OCI-M2 (cell line): ENCODE data around the gene KCNT1.

Experiments used
- DNase-seq: peaks from one replicate; lab custom pipeline; 2025; ENCODE audit not compliant: unreplicated experiment; lab: John Stamatoyannopoulos, UW

The KCNT1 gene

GRCh38 chr9:135763716-135764446, 61.9 kb downstream of the KCNT1 start:
- no peak for DNase-seq

DNA sequence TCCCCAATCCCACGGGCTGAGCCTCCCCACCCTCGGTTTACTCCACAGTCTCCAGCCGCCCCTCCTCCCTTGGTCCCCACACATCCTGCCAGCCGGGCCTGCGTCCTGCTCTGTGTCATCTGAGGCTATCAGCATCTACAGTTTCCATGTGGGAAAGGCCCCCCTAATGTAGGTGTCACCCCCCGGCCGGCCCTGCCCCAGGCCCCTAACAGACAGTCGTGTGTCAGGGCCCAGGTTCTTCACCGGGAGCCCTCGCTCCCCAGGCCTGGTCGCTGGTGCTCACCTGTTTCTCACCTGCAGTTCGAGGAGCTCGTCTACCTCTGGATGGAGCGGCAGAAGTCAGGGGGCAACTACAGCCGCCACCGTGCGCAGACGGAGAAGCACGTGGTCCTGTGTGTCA, 62.7 kb downstream of the KCNT1 start:
- DNase-seq, result no peak

DNA sequence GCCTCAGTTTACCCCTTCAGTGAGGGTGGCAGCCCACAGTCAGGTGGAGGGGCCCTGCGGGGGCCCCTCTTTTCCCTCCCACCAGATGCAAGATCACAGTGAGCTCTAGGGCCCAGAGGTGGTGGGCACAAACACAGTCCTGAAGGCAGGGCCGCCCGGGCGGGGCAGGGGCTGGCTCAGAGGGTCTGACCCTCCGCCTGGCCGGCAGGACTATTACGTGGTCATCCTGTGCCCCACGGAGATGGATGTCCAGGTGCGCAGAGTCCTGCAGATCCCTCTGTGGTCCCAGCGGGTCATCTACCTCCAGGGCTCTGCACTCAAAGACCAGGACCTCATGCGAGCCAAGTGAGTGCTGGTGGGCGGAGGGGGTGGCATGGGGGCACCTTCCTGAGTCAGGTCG, 63.4 kb downstream of the KCNT1 start:
- no peak for DNase-seq

DNA sequence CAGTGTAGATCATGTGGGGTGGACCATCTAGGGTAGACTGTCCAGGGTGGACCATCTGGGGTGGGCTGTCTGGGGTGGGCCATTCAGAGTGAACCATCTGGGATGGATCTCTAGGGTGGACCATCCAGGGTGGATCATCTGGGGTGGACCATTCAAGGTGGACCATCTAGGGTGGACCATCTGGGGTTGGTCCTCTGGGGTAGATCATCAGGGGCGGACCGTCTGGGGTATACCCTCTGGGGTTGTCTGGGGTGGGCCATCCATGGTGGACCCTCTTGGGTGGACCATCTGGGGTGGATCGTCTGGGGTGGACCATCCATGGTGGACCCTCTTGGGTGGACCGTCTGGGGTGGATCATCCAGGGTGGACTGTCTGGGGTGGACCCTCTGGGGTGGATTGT, 64.3 kb downstream of the KCNT1 start:
- no peak for DNase-seq

DNA sequence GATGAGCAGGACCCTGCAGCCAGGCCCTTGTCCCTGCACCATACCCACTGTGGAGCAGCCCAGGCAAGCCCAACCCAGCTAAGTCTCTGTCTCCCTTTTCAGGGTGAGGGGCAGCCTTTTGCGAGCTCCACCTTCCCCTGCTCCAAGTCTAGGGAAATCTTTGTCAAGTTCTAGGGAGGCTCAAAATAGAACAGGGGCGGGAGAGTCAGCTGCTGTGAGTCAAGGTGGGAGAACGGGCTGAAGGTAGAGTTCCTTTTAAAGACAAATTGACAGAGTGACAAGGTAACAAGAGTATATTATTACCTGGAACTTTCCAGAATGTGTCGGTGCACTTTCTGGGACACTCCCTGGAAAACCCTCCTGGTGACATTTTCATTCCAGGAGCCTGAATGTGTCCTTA, 64.7 kb downstream of the KCNT1 start:
- DNase-seq, result no peak

DNA sequence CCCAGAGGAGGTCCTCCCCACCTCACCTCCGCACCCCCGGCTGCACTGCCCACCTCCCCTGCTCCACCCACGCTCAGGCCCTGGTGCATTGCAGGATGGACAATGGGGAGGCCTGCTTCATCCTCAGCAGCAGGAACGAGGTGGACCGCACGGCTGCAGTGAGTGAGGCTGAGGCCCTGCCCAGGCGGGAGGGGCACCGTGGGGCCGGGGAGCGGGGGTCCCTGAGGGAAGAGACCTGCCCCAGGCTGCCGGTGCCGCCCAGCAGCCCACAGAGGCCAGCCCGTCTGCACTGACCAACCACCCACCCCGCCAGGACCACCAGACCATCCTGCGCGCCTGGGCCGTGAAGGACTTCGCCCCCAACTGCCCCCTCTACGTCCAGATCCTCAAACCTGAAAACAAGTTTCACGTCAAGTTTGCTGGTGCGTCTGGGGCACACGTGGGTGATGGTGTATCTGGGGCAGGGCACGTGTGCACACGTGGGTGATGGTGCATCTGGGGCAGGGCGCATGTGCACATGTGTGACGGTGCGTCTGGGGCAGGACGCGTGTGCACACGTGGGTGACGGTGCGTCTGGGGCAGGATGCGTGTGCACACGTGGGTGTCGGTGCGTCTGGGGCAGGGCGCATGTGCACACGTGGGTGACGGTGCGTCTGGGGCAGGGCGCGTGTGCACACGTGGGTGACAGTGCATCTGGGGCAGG, 66.7 kb downstream of the KCNT1 start:
- DNase-seq, result no peak

- no peak for DNase-seq
These were observed 67.7 kb downstream of the KCNT1 start for GRCh38 chr9:135769489-135770202.

DNA sequence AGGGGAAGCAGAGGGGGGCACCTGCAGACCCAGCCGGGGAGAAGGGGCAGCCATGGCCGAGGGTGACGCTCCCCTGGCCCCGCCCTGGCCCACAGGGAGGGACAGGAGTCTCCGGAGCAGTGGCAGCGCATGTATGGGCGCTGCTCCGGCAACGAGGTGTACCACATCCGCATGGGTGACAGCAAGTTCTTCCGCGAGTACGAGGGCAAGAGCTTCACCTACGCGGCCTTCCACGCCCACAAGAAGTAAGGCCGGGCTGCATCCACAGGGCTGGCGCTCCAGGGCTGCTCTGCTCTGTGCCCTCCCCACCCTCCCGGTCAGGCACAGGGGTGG, 68.2 kb downstream of the KCNT1 start:
- DNase-seq, result no peak

DNA sequence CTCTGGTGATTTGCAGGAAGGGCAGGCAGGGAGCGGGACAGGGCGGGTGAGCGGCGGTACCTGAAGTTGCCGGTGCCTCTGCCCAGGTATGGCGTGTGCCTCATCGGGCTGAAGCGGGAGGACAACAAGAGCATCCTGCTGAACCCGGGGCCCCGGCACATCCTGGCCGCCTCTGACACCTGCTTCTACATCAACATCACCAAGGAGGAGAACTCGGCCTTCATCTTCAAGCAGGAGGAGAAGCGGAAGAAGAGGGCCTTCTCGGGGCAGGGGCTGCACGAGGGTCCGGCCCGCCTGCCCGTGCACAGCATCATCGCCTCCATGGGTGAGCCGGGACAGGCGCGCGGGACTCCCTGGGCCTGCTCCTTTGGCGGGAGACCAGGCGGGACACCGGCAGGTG, 68.8 kb downstream of the KCNT1 start:
- DNase-seq, result no peak

DNA sequence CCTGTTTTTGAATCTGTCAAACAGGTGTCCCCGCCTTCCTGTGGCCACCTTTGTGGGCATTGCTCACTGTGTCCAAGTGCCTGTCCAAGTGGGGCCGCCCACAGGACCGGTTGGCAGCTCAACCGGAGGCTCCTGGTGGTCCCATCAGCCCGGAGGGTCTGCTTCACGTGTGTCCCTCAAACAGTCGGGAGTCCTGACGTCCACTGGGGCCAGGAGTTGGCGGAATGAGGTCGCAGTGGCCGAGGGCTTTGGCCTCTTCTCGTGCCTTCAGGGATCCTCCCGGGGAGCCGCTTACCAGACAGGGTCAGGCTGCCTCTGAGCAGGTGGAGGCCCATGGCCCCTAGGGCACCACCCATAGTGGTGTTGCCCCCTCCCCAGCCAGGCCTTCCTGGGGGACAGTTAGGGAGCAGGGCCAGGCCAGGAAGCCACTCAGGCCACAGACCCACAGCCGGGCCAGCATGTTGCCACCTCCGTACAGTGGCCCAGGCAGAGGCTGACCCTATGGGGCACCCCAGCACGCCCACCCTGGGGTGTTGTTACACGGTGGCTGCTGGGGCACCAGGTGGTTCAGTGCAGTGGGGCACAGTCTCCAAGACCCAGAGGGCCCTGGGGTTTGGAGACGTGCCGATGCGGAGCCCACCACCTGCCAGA, 69.5 kb downstream of the KCNT1 start:
- no peak for DNase-seq

DNA sequence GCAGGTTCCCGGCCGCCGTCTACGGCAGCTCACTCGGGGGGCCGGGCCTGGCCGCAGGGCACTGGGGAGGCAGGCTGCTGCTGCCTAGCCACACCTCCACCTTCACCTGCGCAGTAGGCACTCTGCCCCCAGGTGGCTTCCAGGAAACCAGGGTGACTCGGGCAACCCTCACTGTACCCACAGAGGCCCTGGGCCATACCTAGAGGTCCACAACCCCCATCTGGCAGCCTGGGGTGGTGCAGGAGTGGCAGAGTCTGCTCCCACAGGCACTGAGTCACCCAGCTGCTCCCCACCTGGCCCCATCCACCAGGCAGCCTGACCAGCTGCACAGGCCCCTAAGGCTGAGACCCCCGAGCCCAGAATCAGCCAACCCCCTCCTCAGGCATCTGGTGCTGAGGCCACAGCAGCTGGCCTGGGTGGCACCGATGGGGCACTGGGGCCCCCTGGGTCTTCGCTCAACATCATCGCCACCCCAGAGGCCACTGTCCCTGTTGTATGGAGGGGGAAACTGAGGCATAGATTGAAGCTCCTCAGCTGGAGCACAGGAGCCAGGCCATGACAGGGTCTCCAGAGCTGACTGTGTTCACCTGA, 70.2 kb downstream of the KCNT1 start:
- no peak for DNase-seq

DNA sequence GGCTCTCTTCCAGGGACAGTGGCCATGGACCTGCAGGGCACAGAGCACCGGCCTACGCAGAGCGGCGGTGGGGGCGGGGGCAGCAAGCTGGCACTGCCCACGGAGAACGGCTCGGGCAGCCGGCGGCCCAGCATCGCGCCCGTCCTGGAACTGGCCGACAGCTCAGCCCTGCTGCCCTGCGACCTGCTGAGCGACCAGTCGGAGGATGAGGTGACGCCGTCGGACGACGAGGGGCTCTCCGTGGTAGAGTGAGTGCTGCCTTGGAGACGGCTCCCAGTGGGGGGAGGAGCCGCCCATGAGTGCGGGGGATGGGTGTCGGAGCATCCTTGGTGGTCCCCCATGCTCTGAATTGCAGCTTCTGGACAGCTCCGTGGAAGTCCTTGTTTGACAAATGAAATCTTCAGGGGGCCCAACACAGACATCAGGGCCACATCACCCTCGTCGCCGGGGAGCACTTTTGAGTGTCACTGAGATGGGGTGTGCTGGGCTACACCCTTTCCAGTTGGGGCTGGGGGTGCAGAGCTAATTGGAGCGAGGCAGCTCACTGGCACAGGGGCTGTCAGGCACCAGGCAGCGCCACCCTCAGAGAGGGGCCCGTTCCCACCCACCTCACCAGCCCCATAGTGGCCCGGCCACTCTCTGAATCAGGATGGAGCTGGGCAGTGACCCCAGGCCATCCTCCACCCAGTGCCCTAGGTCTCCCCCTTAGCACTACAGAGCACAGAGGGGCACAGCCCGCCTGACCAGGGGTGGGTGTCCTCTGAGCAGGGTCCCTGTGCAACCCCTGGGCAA, 70.9 kb downstream of the KCNT1 start:
- DNase-seq, result no peak

GRCh38 chr9:135773530-135774238, 71.7 kb downstream of the KCNT1 start:
- no peak for DNase-seq

- no peak for DNase-seq
These were observed 72.3 kb downstream of the KCNT1 start for GRCh38 chr9:135774239-135774747.

- no peak for DNase-seq
These were observed 73.0 kb downstream of the KCNT1 start for GRCh38 chr9:135774794-135775525.

DNA sequence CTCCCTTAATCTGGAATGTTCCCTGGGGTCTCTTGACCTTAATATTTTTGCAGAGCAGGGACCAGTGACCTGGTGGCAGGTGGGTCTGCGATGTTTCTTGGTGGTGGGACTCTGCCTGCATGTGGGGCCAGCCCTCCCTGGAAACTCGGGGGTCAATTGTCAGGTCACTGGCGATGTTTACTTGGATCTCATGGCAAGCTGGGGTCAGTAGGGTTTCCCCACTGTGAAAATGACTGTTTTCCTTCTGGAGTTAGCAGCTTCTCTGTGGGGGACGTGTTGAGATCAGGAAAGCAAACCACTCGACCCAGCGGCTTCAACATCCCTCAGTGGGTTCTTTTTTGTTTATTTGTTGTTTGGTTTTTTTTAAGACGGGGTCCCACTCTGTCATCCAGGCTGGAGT, 73.9 kb downstream of the KCNT1 start:
- no peak for DNase-seq

DNA sequence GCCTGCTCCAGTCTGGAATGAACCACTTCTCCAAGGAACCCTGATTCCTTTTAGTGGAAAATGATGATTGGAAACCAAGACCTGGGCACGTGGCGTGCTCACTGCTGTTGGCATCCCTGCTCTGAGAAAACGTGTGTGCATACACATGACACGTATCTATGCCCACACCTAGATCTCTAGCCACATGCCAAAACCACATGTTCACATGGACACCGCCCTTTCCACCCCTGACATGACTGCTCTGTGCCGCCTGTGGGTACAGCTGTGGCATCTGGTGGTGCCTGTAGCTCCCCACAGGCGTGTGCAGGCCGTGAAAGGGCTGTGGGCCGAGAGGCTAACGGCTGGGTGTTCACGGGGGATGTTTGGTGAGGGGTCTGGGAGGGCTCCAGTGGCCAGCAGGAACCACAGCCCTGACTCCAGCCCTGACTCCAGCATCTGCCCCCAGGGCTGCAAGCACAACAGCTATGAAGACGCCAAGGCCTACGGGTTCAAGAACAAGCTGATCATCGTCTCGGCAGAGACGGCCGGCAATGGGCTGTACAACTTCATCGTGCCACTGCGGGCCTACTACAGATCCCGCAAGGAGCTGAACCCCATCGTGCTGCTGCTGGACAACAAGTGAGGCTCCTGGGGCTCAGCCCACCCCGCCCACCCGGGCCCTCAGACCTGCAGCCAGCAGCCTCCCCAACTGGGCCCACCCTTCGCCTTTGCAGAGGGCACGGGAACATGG, 75.1 kb downstream of the KCNT1 start:
- DNase-seq, result no peak

DNA sequence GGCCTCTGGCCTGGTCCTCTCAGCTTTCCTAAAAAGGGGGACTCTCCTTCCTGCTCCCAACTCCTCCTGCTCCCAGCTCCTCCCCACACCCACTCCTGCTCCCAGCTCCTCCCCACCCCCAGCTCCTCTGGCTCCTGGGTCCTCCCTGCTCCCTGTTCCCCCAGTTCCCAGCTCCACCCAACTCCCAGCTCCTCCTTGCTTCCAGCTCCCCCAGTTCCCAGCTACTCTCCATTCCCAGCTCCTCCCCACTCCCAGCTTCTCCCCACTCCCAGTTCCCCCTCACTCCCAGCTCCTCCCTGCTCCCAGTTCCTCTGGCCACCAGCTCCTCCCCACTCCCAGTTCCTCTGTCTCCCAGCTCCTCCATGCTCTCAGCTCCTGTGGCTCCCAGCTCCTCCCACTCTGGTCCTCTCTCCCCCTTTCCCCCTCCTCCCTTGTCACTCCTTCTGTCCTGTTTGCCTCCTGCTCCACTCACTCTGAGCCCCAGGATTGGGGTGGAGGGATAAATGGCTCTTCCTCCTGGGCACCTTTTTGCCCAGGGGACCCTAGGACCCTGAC, 75.7 kb downstream of the KCNT1 start:
- no peak for DNase-seq
